Glomerular visceral epithelial cell (primary cell): Measurements from ENCODE around the gene MZB1.
"Not testable (repeated sequence)": the region's sequence is repeated elsewhere in the genome, so short reads cannot be mapped to it uniquely, and the experiment has no call there.

Experiments
- DNase-seq: peaks from one replicate; pipeline ENCODE4 v3.0.0-alpha.2; 2016; ENCODE audit errors: extremely low spot score

Gene MZB1

DNA sequence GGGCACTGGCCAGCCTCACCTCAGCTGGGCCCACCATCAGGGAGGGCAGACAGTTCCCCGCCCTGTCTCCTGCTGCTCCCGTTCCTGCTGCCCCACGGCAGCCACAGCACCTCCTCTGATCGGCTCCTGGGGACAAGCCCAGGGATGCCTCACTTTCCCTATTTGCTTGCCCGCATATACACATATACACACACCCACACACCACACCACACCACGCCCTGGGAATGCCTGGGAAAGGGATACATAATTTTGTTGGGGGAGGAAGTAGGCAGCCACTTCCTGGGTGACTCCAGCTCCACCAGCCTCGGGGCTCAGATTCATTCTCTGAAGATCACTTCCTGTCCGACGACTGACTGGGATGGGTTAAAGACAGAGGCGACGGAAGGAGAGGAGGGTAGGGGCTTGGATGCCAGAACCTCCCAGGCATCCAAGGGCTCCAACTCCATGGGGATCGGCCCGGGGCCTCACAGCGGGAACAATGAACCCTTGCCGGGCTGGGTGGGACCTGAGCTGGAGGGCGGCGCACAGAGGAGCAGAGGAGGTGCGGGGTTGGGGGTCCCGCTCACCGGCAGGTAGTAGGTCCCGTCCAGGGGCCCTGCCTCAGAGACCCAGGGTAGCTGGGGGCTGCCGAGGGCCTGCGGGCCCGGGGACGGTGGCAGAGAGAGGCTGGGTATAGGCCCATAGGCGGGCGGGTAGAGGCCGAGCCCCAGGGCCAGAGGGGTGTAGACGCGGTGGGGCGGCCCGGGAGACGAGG, 2.0 kb upstream of the MZB1 start:
- no peak for DNase-seq

DNA sequence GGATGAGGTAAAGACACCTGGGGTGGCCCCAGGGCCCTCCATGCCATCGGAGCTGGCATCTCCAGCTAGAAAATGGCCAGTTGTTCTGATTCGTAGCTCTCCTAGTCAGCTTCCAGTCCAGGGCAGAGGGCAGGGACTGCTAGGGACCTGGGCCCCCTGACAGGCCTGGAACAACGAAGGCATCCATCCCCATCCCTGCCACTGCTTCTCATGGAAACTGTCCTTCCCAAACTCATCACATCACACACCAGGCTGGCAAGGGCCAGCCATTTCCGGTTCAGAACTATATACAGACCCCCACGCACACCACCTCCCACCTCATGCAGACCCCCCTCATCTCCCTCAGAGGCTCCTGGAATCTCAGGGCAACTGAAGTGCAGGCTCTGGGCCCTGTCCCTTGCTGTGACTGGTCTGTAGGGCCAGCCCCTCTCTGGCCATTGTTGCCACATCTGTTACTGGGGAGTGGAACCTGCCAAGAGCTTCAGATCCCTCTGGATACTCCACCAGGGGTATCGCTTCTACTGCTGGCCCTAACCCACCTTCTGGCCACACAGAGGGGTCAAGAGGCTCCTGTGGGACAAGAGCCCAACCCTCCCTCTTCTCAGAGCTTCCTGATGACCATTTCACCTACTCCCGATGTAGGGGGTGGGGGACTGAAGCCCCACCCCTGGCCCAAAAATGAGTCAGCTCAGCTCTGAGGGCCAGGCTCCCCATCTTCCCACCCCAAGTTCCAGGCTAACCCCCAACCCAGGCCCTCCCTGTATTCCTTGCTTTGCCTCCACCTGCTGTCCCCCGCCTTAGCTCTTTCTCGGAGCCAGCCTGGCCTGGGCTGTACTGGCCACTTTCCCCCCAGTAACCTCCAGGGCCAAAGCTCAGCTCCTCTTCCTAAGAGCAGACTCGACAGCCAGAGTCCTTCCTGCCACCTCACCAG, 1.2 kb upstream of the MZB1 start:
- no peak for DNase-seq

DNA sequence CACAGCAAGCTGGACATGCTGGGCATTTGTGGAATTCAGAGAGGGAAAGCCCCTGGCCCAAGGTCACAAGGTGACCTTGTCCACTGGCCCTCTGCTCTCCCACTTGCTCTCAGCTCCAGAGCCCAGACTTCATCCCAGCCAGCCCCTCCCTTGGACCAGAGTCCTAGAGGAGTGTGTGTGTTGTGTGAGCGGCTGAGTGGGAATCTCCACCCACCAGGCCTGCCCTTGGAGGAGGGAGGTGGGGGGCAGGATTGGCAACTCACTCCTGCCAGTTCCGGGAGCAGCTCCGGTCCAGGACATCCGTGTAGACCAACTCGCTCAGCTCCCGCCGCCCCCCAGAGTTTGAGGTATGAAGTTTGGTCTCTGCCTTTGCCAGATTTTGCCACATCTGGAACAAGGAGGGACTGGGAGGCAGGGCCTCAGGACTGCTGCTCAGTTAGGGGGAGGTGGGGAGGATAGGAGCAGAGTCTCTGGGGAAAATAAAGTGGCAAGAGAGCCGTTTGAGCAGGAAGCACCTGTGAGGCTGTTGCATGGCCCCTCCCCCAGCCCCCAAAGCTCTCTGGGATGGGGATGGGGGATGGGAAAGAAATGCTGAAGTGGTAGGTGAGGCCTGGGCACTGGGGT, 1.4 kb downstream of the MZB1 start:
- DNase-seq, result peak; percentile 61

DNA sequence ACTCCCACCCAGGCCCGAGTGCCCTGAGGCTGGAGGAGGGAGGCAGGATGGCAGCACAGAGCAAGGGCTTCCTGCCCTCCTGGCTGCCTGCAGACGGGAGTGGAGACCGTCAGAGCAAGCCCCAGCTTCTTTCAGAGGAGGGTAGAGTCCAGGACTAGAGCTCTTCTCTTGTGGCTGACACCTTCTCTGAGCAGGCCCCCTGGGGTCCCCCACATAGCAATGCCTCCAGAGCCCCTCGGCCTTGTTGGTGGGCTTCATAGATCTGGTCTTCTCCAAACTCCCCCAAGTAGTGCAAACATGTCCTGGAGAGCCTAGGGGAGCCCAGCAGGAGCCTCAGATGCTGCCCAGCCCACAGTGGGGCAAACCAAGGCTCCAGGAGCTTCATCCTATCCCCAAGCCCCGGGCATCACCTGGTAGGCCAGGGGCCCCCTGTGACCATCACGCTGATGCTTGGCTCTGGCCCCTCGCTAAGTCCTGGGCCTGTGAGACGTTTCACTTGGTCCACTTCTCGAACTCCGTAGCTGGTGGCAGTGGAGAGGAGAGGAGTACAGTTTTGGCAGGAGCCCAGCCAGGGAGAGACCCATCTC, 2.0 kb downstream of the MZB1 start:
- no peak for DNase-seq

DNA sequence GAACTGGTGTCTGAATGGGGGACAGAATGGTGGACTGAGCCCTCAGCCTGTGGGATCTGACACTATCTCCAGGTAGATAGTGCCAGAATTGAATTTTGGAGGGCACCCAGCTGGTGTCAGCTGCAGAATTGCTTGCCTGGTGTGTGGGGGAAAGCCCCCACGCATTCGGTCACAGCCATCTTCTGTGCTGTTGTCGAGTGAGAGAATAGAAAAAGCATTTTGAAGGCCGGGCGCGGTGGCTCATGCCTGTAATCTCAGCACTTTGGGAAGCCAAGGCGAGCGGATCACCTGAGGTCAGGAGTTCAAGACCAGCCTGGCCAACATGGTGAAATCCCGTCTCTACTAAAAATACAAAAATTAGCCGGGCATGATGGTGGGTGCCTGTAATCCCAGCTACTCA, 2.8 kb downstream of the MZB1 start:
- not testable (repeated sequence) for DNase-seq

DNA sequence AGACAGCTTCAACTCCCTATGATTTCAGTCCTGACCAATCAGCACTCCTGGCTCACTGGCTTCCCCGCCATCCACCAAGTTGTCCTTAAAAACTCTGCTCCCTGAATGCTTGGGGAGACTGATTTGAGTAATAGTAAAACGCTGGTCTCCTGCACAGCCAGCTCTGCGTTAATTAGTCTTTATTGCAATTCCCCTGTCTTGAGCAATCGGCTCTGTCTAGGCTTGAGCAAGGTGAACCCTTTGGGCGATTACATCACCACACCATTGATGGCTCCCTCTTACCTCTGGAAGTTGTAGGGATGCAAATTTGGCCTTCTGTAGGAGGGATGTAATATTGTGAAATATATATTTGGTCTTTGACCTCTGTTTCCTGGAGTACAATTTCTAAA, 3.7 kb downstream of the MZB1 start:
- DNase-seq, result no peak

DNA sequence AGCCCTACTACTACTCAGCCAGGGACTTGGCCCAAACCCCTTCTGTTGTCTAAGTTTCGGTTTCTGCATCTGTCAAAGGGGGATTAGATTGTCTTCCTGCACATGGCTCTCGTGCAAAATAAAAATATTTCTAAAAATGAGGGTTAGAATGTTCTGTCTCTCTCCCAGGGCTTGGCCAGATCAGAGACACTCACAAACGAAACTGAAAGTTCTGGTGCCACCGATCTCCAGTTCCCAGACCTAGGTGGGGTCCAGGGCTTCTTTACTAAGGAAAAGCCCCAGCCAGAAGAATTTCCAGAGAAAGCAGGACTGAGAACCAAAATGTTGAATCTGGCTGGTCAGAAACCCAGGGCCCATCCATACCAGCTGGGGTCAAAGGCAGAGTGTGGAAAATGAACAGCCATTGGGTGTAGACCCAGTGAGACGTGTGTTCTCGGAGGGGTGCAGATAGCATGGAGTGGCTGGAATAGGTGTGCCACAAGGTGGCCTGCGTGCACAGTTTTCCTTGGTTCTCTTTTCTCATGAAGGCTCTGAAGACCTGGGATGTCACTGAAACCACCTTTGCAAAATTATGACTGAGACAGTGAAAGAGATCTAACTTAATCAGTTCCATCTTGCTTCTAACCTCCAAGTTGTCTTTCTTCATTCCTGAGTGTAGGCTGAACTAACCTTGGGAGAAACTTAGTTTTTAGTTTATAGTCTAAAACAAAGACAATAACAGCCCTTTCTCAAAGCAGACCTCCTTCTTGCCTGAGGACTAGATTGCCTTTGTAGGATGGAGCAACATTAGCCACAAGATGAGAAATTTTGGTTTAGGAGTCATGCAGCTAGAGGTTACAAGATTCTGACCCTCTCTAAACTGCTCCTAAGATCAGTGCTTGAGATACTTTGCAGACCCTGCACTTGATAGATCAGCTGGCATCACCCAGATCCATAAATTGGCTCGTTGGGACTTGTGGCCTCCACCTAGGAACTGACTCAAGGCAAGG, 4.4 kb downstream of the MZB1 start:
- no peak for DNase-seq

DNA sequence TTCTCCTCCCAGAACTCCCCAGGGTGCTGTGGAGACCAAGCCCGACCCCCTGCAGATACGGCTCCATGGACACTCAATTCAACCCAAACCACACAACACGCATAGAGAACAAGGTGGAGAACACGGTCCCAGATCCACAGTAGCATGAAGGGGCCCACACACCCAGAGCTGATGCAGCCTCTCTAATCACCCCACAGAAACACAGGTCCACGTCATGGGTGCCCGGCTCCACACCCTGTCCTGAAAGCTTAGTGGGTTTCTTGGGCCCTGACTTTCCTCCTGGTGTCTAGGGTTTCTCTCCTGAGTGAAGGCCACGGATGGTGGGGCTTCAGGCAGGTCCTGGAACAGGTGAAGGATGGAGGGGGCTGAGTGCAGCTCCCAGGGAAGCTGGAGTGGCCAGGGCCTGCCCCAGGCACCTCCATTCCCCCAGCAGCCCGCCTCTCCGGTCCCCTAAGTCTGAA, 5.1 kb downstream of the MZB1 start:
- DNase-seq, result no peak

DNA sequence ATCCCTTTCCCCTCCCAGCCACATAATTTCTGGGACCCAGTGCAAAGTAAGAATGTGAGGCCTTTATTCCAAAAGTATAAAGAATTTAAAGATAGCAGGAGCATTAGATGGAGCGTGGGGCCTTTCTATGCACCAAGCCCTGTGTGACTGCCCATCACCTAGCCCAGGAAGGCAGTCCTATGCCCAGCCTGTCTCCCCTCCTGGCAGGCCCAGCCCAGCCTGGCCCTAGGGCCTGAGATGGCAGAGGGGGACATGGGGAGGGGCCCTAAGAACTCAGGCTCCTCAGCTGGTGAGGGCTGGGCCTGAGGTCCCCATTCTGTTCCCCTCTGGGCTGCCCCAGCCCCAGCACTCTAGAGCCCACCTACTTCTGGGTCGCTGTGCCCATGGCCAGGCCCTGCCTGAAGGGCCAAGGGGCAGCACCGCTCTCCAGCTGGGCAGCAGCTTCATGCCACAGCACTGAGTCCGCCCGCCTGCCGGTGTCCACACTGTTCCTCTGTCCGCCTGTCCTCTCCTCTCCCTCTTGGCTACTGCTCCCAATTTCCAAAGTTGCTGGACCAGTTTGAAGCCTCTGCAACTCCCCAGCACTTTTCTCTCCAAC, 5.6 kb downstream of the MZB1 start:
- no peak for DNase-seq

DNA sequence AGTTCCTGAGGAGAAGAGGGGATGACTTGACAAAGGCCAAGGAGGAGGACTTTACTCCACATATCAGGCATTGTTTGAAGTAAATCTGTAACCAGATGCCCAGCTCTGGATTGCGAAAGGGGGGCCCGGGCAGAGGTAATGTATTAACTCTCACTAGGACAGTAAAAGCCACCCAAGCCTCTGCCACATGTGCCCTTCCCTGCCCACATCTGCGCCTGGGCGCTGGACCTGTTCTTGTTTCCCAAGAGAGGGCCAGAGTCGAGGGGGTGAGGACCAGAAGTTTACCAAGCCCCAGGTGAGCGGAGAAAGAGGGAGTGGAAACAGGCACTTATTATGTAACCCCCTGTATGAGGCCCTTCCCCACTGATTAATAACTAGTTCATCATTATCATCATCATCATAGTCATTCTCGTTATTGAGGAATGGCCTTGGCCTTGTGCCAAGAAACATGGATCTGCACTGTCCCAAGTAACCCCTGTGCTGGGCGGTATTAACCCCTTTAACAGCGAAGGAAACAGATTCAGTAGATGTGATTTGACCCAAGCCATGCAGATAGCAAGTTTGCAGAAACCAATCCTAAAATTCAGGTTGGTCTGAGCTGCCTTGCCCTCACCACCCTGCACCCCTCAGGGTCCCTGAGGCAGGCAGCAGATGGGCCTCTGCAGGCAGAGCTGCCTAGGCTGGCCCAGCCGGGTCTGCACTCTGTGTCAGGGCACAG, 6.3 kb downstream of the MZB1 start, which contains the start of gene SLC23A1:
SLC23A1 (minus strand) TSS at position 23 of the 718 bp plus-strand sequence. CDS start 44 bp downstream, outside the sequence.
- peak; percentile 71 for DNase-seq

DNA sequence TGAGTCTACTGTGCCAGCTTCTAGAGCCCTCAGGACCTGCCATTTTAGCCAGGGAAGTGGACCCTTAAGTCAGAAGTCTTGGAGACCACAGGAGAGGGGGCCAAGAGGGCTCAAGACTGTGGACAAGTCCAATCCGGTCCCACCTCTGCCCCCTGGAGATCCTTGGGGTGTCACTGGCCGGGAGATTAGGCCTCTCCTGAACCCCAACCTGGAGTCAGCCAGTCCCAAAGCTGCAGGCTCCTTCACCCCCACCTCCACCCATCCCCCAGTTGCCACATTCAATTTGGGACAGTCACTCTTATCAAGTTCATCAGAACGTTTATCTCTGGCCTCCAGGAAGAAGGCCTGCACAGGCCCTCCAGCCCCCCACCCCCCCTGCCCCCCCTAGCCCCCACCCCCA, 6.9 kb downstream of the MZB1 start:
- DNase-seq, result no peak

DNA sequence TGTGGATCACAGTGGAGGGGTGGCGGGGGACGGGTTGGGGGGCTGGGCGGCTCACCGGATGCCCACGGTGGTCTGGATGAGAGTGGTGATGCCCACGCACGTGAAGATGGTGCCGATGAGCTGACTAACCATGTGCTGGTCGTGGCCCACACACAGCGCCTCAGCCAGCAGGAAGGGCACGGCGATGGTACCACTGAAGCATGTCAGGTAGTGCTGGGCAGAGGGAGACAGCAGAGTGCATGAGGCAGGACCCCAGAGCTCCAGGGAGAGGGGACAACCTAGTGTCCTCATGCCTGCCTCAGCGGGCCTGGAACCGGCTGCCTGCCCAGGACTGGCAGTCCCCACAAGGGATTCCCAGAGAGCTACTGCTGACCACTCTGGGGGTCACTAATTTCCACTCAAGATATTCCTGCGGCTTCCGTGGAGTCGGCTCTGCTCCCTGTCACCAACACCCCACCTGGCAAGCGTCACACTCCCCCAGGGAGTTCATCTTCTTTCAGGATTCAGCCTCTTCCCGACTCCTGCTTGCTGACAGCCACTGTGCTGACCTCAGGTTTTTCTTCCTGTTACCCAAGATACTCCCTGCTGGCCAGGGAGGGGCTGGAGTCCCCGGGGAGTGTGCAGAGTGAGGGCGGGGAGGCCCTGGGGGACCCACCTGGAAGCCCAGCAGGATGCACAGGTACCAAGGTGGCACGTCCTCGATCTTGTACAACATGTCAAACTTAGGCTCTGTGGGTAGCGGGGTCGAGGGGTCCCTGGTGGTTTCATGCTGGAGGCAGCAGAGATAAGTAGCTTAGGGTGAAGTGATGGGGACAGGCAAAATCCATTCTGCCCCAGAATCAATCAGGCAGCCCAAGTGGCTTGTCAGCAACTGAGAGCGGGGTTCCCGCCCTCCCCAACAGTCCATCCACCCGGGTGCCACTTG, 7.6 kb downstream of the MZB1 start:
- DNase-seq, result no peak

DNA sequence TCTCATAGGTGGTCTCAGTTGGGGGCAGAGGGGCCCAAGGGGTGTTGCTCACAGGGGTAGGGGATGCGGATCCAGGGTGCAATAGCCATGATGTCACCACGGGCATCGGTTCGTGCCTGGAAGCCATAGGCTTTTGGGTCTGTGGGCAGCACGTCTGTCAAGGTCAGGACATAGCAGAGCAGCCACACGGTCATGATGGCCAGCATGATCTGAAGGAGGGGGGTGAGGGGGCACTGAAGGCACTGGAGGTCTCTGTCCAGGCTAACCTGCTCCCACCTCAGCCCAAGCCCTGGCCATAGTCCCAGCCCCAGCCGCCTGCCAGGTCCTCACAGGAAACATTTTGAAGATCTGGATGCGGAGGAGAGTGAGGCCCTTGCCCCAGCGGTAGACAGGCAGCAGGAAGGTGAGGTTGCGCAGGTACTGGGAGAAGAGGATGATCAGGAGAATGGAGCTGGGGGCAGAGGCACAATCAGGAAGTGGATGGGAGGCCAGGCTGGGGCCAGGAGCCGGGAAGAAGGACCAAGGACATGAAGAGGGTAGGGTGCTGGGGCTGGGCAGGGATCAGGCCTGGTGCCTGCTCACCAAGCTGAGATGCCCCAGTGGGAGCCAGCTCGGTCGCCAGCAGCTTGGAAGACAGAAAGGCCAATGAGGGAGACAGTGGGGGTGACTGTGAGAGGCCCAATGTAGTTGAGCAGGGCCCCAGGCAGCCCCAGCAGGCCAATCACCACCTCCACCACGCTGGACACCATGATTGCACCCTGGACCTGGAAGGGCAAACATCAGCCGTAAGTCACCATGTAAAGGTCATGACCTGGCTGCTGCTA, 9.9 kb downstream of the MZB1 start:
- DNase-seq, result no peak

DNA sequence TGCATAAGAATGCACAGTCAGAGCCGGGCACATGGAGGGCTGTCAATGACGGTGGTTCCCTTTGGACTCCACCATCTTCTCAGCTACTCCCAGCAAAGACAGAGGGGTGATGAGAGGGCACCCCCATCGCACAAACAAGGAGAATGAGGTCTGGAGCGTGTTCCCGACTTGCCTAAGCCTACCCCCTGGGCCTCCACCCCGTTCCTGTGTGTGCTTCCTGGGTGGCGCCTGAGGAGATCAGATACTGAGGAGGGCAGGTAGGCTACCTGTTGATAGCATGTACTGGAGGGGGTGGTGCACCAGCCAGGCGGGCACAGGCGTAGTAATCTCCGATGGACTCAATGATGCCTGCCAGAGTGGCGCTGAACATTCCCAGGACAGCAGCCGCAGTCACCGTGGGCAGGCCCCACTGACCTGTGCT, 10.8 kb downstream of the MZB1 start:
- DNase-seq, result no peak

DNA sequence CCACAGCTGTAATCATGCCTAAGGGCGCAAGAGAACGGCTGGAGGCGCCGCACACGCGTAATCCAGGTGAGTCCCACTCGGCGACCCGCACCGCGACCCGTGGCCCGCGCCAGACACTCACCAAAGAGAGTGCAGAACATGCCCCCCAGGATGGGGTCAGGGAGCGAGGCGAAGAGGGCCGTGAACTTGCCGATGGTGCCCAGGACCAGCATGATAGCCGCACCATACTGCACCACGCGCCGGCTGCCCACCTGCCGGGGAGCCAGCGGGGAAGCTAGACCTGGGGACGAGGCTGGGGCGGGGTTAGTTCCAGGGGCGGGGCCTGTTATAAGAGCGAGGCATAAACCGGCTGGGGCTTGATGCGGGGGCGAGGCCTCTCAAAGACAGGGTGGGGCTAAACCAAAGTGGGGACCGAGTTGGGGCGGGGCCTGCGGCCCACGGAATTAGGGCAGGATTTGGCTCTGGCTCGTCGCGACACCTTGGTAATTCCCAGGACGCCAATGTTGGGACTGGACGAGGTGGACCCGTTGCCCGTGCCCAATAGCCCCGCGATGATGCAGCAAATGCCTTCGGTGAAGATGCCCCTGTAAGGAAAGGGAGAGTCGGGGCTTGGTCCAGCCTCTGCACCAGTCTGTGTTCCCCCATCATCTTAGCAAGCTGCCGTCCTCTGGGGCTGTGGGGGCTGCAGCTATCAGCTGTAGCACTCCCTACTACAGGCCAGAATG, 11.4 kb downstream of the MZB1 start:
- DNase-seq, result no peak

DNA sequence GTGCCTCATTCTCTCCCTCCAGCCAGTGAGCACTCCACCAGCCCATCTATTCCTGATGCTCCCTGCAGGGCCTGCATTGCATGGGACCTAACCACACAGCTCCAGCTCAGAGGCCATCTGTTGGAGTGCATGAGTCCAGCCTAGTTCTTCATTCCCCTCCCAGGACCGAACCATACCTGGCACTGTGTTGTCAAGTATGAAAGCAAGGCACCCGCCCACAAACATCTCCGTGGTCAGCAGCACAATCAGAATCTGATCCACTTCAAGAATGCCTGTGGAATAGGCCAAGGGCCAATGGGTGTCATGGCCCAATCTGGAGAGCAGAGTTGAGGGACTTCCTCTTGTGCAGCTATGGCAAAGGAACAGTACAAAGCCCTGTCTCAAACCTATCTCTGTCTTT, 12.5 kb downstream of the MZB1 start:
- DNase-seq, result no peak

DNA sequence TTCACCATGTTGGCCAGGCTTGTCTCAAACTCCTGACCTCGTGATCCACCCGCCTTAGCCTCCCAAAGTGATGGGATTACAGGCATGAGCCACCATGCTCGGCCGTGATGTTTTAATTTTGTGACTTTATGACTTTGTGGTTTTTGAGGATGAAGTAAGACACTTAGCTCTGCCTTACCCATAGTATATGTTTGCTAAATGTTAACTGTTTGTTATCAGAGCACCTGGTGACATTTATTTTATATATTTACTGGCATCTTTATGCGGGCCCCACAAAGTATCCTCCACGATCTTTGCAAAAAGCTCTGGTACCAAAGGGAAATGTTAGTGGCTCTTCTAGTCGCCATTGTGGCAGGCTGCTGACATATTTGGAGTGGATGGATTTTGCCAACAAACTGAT, 13.3 kb downstream of the MZB1 start:
- DNase-seq, result no peak
